Retinal pigment epithelial cell (primary cell): ENCODE measurements around the gene MVB12B.
A peak's percentile ranks its signal among the peaks of the same experiment; 100 is the strongest.

Experiments used
- DNase-seq: peaks from one replicate; pipeline ENCODE4 v3.0.0-alpha.2; 2010; ENCODE audit warnings: low read depth
- H3K4me3 ChIP-seq: 2 replicates; pipeline ENCODE4 v1.5.1; 2011; ENCODE audit warnings: mild to moderate bottlenecking, low read length, control low read depth, moderate library complexity
- TF ChIP-seq, protein P1 (sequence below): conservative IDR thresholded peaks from 2 replicates; pipeline ENCODE4 v1.5.1; 2011; ENCODE audit warnings: low read depth, low read length, control low read depth, inconsistent platforms

The MVB12B gene

DNA sequence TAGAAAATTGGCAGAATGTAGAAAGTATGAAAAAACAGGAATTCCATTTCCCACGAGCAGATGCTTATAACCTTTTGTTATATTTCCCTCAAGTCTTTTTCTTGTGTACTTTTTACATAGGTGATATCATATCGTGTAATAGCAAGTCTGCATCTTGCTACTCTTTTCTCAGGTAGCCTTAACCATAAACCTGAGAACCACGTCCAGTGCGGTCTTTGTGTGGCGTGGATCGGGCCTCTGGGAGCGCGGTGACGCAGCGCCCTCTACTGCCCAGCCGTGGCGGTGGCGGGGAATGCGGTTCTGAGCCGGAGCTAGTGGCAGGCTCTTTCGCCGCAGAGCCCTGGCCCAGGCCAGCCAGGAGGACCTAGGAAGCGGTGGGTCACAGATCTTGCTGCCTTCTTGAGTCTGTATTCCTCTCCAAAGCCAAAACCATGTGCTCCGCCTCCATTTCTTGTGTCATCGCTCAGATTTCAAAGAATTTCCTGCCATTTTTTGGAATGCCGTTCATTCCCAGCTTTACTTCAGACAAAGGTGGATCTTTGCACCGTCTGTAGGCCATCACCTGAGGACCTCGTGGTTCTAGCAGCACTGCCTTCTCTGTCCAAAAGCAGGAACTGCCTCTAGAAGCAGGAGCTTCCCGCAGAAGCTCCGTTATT, 71.9 kb downstream of the MVB12B start:
- TF ChIP-seq, protein P1, sequence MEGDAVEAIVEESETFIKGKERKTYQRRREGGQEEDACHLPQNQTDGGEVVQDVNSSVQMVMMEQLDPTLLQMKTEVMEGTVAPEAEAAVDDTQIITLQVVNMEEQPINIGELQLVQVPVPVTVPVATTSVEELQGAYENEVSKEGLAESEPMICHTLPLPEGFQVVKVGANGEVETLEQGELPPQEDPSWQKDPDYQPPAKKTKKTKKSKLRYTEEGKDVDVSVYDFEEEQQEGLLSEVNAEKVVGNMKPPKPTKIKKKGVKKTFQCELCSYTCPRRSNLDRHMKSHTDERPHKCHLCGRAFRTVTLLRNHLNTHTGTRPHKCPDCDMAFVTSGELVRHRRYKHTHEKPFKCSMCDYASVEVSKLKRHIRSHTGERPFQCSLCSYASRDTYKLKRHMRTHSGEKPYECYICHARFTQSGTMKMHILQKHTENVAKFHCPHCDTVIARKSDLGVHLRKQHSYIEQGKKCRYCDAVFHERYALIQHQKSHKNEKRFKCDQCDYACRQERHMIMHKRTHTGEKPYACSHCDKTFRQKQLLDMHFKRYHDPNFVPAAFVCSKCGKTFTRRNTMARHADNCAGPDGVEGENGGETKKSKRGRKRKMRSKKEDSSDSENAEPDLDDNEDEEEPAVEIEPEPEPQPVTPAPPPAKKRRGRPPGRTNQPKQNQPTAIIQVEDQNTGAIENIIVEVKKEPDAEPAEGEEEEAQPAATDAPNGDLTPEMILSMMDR = peak; percentile 97
- peak; percentile 12 for DNase-seq
- no peak overlapping the region for H3K4me3 ChIP-seq

DNA sequence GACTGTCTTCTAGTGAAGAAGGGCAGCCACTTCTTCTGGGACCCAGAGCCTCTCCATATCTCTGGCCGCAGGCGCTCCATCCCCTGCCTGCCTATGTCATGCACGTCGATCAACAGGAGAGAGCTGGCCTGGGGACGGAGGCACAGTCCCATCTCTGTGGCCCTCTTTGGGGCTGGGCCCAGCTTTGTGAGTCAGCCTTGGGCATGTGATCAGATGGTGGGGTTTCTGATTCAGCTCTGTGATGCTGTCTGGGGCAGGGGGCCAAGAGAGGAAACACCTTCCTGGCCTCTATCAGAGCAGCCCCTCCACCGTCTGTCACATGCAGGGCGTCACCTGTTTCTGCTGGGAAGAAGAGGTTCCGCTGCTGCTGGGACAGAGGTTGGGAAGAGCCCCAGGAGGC, 72.6 kb downstream of the MVB12B start:
- peak; percentile 17 for DNase-seq

DNA sequence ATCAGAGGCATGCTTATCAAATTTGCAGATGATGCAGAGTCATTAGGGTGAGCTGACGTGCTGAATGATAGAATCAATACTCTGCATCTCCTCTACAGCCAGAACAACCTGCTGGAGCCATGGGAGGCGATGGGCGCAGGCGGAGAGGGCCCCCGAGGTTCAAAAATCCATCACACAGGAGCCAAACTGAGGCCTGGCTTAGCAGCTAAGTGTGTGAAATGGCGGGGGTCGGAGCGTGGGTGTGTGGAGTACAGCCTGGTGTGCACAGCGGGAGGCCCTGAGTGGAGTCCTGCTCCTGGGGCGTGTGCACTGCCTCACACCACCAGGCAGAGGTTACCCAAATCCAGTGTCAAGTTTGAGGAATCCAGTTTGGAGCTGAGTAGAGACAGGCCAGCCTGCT, 73.2 kb downstream of the MVB12B start:
- TF ChIP-seq, protein P1 = no peak
- DNase-seq = no peak
- no peak overlapping the region for H3K4me3 ChIP-seq

More for the DNA sequence above, 72.6 kb downstream of the MVB12B start:
- TF ChIP-seq, protein P1 = no peak
- H3K4me3 ChIP-seq = no peak overlapping the region

DNA sequence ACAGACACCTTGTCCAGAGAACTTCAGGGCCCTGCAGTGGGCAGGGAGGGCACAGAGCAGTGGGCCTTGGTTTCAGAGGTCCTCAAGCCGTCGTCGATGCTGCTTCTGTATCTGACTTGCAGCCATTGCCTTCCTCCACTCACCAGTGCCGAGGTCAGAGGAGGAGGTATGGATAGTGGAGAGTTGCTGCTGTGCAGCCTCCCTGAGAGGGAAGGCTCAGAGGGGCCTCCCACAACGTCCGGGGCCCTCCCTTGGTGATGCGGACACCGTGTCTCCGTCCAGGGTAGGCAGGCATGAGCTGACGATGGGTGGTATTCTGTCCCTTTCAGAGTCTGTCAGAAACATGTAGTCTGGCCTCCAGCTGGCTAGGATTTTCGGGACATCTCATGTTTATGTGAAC, 73.9 kb downstream of the MVB12B start:
- DNase-seq = no peak
- TF ChIP-seq, protein P1 = no peak
- no peak overlapping the region for H3K4me3 ChIP-seq

DNA sequence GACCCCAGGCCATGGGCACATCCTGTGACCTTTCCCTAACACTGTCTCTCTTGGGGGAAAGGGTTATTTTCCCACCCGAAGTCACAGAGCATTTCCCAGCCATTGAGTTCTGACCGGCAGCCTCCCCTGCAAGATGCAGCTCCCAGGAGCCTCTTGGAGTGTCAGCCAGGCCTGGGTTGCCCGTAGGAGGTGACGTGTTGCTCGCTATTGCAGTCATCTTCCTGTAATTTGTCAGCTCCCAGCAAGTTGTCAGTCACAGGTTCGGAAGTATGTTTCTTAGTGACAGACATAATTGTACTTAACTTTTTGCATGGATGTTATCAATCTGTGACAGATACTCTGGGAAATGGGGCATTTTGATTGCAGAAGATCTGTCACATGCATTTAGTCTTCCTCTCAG, 74.5 kb downstream of the MVB12B start:
- TF ChIP-seq, protein P1 = no peak
- DNase-seq = no peak

DNA sequence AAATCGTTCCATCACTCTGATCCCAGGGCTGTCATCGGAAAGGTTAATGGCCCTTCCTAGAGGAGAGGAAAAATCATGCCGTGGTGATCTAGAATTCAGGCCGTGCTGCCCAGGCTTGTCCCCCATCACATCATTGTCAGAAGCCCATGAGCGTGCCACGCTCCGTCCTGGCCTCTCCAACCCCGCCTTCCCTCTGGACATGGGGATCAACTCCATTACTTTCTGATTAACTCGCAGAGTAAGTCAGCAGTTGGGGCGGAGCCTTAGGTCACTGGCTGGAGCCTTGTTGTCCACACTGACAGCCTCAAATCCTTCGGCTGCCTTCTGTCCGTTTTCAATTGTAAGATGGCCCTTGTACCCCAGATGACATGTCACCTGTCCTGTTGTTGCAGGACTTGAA, 75.0 kb downstream of the MVB12B start:
- no peak for DNase-seq
- TF ChIP-seq, protein P1 = no peak
- H3K4me3 ChIP-seq = no peak overlapping the region

More for the DNA sequence above, 74.5 kb downstream of the MVB12B start:
- H3K4me3 ChIP-seq = no peak overlapping the region

DNA sequence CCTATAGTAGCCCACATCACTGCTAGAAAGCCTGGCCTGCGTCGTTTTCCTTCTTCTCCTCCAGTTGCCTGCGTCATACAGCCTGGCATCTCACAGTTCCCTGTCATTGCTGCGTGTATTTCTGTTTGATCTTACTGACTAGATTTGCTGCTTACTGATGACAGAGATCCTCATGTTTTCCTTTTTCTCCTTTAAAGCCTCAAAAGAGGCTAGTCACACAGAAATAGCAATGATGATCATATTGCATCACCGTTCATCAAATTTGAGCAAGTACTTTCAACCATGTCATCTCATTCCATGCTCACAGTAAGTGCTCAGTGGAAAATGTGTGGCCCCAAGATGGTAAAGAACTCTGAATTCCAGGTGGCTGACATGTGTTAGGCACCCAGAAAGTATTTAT, 76.8 kb downstream of the MVB12B start:
- H3K4me3 ChIP-seq = no peak overlapping the region
- no peak for DNase-seq
- TF ChIP-seq, protein P1 = no peak
